Gastroesophageal sphincter (tissue), 3 donors: ENCODE measurements around the gene TTC9.

Experiments used
- POLR2A ChIP-seq, 2 donors: fragments of 450-650 bp; IDR thresholded peaks; one replicate each; pipeline ENCODE4 v1.6.1; 2017; ENCODE audit warnings: antibody characterized with exemption in 2 of 2, mild to moderate bottlenecking in 2 of 2, moderate library complexity in 1 of 2
- TF ChIP-seq, protein P1 (sequence below), 4 experiments: fragments of 200-600 bp in 2 of 4; fragments of 450-650 bp in 2 of 4; sonication (generic) in 1 of 4; IDR thresholded peaks; one replicate each; pipeline ENCODE4 v1.5.1; 2017 to 2019; ENCODE audit warnings: antibody characterized with exemption in 4 of 4, mild to moderate bottlenecking in 2 of 4, moderate library complexity in 2 of 4

DNA sequence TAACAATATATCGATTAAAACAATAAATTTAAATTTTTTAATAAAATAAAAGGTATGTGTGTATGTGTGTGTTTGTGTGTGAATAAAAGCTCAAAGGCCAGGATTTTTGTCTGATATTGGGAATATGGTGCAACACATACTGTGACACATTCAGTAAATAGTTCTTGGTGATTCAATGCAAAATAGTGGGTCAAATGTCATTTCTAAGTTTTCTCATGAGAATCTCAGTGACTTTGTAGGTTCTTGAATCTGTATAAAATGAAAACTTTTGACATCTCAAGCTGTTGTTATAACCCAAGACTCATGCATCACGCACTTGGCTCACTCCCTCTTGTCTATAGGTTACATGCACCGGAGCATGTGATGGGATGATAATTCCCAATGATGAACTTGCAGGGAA is 25.1 kb upstream of the TTC9 start:
- TF ChIP-seq, protein P1, sequence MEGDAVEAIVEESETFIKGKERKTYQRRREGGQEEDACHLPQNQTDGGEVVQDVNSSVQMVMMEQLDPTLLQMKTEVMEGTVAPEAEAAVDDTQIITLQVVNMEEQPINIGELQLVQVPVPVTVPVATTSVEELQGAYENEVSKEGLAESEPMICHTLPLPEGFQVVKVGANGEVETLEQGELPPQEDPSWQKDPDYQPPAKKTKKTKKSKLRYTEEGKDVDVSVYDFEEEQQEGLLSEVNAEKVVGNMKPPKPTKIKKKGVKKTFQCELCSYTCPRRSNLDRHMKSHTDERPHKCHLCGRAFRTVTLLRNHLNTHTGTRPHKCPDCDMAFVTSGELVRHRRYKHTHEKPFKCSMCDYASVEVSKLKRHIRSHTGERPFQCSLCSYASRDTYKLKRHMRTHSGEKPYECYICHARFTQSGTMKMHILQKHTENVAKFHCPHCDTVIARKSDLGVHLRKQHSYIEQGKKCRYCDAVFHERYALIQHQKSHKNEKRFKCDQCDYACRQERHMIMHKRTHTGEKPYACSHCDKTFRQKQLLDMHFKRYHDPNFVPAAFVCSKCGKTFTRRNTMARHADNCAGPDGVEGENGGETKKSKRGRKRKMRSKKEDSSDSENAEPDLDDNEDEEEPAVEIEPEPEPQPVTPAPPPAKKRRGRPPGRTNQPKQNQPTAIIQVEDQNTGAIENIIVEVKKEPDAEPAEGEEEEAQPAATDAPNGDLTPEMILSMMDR (IDR thresholded peaks at IDR 0.05), result no peak
- TF ChIP-seq POLR2A (IDR thresholded peaks at IDR 0.05), result no peak
